ENCODE results near the gene SMIM20. TPM values are rescaled to one million over a fixed set of nuclear protein-coding genes. Genes with fewer than 3 reads are reported as not detected.
"Not testable (repeated sequence)": the region's sequence is repeated elsewhere in the genome, so short reads cannot be mapped to it uniquely, and the experiment has no call there.

Gene SMIM20
- total RNA-seq, 4 donors from 2014 or later = 12.2 to 17.1 (median 15.1) TPM

DNA sequence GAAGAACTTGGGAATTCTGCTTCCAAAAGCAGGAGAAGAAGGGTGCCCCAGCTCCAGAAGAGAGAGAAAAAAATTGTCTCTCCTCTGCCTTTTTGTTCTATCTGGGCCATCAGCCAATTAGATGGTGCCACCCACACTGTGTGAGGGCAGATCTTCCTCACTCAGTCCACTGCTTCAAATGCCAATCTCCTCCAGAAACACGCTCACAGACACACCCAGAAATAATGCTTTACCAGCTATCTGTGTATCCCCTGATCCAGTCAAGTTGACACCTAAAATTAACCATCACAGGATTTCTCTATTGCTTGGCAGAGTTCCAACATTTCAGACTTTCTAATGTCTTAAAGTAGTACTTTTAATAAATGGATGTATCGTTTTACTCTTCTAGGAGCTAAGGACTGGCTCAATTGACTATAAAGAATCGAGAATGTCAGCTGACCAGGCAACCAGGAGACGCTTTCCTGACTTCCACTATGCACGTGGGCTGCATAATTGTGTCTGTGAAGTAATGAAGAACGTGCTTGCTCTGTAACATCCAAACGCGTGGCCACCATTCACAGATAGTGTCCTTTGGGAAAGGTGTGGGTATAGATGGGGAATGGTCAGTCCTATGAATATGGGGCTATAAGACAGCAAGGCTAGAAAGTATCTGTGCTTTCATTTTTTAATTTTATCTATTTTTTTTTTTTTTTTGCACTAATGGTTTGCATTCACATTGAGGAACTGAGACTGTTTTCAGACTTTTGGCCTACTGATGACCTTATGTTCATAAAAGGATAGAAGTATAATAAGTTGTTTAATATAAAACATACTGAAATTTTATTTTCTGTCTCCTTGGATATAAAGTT is 9.9 kb upstream of the SMIM20 start:
- DNase-seq (ENCODE audit: low spot score in 2 of 2) = no peak

DNA sequence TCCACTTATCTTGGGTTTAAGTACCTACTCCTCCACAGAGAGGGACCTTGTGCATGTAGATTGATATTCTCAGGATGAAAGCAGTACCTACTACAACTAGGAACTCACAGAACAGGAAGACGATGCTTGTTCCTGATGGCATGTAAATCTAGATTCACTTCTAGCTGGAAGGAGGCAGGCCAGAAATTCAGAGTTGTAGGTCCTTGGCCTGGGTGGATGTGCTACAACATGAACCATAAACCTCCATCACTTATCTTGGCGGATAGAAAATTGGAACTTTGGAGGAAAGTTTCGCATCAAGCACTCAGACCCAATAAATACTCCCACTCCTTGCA is 9.3 kb upstream of the SMIM20 start:
- DNase-seq (ENCODE audit: low spot score in 2 of 2) = no peak
- Histone ChIP-seq H3K9me3 (no peaks in the 10 kb centered on the region), H3K27me3 (no peaks in the 10 kb centered on the region), H3K4me1 (no peaks in the 10 kb centered on the region), H3K27ac (no peak overlapping the region), H3K36me3 (no peaks in the 10 kb centered on the region), H3K4me3 (no peak overlapping the region)
- TF ChIP-seq POLR2A (IDR thresholded peaks at IDR 0.05) = no peak
- TF ChIP-seq, protein P1, sequence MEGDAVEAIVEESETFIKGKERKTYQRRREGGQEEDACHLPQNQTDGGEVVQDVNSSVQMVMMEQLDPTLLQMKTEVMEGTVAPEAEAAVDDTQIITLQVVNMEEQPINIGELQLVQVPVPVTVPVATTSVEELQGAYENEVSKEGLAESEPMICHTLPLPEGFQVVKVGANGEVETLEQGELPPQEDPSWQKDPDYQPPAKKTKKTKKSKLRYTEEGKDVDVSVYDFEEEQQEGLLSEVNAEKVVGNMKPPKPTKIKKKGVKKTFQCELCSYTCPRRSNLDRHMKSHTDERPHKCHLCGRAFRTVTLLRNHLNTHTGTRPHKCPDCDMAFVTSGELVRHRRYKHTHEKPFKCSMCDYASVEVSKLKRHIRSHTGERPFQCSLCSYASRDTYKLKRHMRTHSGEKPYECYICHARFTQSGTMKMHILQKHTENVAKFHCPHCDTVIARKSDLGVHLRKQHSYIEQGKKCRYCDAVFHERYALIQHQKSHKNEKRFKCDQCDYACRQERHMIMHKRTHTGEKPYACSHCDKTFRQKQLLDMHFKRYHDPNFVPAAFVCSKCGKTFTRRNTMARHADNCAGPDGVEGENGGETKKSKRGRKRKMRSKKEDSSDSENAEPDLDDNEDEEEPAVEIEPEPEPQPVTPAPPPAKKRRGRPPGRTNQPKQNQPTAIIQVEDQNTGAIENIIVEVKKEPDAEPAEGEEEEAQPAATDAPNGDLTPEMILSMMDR (IDR thresholded peaks at IDR 0.05) = no peak
- TF ChIP-seq EP300 (IDR thresholded peaks at IDR 0.05) = no peak
- TF ChIP-seq POLR2AphosphoS5 (IDR thresholded peaks at IDR 0.05) = no peak
- WGBS = 92% methylated on average over 3 of the region's 3 CpGs

More for the DNA sequence above, 9.9 kb upstream of the SMIM20 start:
- no peaks in the 10 kb centered on the region for H3K27me3 ChIP-seq
- H3K9me3 ChIP-seq = no peaks in the 10 kb centered on the region
- no peak overlapping the region for H3K27ac ChIP-seq
- WGBS = 76% methylated on average over 8 of the region's 8 CpGs
- no peak overlapping the region for H3K4me3 ChIP-seq
- no peaks in the 10 kb centered on the region for H3K36me3 ChIP-seq
- H3K4me1 ChIP-seq = no peaks in the 10 kb centered on the region
- TF ChIP-seq POLR2A (IDR thresholded peaks at IDR 0.05) = no peak

DNA sequence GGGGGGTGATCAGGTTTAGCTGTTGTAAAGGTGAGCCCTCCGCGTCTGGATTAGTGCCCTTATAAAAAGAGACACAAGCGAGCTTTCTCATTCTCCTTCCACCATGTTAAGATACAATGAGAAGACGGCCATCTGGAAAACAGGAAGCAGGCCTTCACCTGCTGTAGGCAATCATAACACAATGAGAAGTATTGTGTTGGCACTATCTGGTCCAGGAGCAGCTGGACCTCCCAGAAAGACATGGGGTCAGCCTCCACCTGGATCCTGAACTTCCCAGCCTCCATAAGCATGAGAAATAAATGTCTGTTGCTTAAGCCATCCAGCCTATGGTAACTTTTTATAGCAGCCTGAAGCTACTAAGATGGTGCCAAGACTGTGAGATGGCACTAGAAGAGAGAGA is 8.6 kb upstream of the SMIM20 start:
- DNase-seq (ENCODE audit: low spot score in 2 of 2) = no peak
- no peak for TF ChIP-seq POLR2A (IDR thresholded peaks at IDR 0.05)
- 98% methylated on average over 4 of the region's 4 CpGs for WGBS
- H3K27me3 ChIP-seq = no peaks in the 10 kb centered on the region
- H3K27ac ChIP-seq = no peak overlapping the region
- no peaks in the 10 kb centered on the region for H3K9me3 ChIP-seq
- no peaks in the 10 kb centered on the region for H3K36me3 ChIP-seq
- H3K4me3 ChIP-seq = no peak overlapping the region
- H3K4me1 ChIP-seq = no peaks in the 10 kb centered on the region

DNA sequence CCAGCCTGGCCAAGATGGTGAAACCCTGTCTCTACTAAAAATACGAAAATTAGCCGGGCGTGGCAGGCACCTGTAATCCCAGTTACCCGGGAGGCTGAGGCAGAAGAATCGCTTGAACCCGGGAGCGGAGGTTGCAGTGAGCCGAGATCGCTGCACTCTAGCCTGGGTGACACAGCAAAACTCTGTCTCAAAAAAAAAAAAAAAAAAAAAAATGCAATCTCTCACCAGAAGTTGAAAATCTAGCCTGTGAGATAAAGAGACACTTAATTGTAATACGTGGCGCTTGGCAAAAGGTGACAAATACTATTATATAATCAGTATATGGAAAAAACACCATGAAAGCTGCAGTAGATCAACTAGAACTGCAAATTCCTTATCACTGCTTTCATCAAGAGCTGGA is 7.9 kb upstream of the SMIM20 start:
- WGBS = 95% methylated on average over 11 of the region's 11 CpGs
- H3K36me3 ChIP-seq; H3K27ac ChIP-seq; DNase-seq (ENCODE audit: low spot score in 2 of 2); H3K4me3 ChIP-seq; H3K4me1 ChIP-seq; H3K27me3 ChIP-seq; H3K9me3 ChIP-seq: not testable (repeated sequence)

DNA sequence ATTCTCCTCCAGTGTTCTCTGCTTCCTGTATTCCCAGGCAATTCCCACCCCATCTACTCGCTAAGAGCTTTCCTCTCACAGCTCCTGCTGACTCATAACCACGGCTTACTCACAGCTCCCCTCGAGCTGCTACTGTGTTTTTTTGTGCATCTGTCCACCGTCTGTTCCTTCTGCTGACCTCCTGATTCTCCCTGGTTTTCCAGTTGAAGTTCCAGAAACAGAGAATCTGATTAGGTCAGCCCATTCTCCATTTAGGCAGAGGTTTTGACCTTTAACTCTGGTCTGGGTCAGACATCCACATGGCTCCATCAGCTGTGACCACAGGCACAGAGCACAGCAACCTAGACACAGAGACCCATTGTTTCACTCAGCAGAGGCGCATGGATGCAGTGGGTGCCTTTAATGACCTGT is 5.5 kb upstream of the SMIM20 start:
- H3K4me3 ChIP-seq = no peak overlapping the region
- WGBS = 41% methylated on average over 5 of the region's 5 CpGs

DNA sequence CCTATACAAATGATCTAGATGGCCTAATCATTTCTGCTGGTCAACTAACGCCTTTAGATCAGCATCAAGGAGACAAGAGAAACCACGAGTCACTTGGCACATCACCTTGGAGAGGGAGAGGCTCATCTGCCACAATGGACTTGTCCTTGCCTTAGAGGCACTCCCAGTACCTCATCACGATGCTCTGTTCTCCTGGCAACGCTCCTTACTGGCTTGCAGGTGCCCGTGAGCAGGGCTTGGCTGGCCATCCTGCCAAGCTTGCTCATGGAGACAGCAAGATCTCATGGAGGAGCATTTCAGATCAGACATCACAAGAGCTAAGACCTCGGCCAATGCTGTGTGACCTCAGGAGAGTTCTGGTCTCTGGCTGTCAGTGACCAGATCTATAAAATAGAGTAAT is 2.7 kb upstream of the SMIM20 start:
- Histone ChIP-seq H3K9me3 (no peaks in the 10 kb centered on the region), H3K4me3 (no peak overlapping the region), H3K27me3 (no peaks in the 10 kb centered on the region), H3K36me3 (no peaks in the 10 kb centered on the region), H3K4me1 (peaks cover 23% of the 10 kb centered on the region), H3K27ac (no peak overlapping the region)
- no peak for DNase-seq (ENCODE audit: low spot score in 2 of 2)
- no peak for TF ChIP-seq POLR2A (IDR thresholded peaks at IDR 0.05)
- TF ChIP-seq, protein P1 (IDR thresholded peaks at IDR 0.05) = no peak
- TF ChIP-seq POLR2AphosphoS5 (IDR thresholded peaks at IDR 0.05) = no peak
- TF ChIP-seq EP300 (IDR thresholded peaks at IDR 0.05) = no peak
- WGBS = 77% methylated on average over 5 of the region's 6 CpGs

More for the DNA sequence above, 5.5 kb upstream of the SMIM20 start:
- Histone ChIP-seq H3K9me3 (no peaks in the 10 kb centered on the region), H3K4me1 (peaks cover 6% of the 10 kb centered on the region), H3K27ac (no peak overlapping the region), H3K27me3 (no peaks in the 10 kb centered on the region), H3K36me3 (no peaks in the 10 kb centered on the region)
- TF ChIP-seq EP300 (IDR thresholded peaks at IDR 0.05) (no peak), POLR2AphosphoS5 (IDR thresholded peaks at IDR 0.05) (no peak), POLR2A (IDR thresholded peaks at IDR 0.05) (no peak)
- TF ChIP-seq, protein P1 (IDR thresholded peaks at IDR 0.05) = no peak
- DNase-seq (ENCODE audit: low spot score in 2 of 2) = no peak
